HG03097 (cell line): Measurements from ENCODE around the gene HMCN1.
"Not testable (repeated sequence)": the region's sequence is repeated elsewhere in the genome, so short reads cannot be mapped to it uniquely, and the experiment has no call there.

ENCODE experiments used
- ATAC-seq: cut with Tn5 transposase; IDR thresholded peaks from one replicate; pipeline ENCODE4 v1.9.1; 2021; ENCODE audit not compliant: unreplicated experiment, low FRiP score

HMCN1 gene

DNA sequence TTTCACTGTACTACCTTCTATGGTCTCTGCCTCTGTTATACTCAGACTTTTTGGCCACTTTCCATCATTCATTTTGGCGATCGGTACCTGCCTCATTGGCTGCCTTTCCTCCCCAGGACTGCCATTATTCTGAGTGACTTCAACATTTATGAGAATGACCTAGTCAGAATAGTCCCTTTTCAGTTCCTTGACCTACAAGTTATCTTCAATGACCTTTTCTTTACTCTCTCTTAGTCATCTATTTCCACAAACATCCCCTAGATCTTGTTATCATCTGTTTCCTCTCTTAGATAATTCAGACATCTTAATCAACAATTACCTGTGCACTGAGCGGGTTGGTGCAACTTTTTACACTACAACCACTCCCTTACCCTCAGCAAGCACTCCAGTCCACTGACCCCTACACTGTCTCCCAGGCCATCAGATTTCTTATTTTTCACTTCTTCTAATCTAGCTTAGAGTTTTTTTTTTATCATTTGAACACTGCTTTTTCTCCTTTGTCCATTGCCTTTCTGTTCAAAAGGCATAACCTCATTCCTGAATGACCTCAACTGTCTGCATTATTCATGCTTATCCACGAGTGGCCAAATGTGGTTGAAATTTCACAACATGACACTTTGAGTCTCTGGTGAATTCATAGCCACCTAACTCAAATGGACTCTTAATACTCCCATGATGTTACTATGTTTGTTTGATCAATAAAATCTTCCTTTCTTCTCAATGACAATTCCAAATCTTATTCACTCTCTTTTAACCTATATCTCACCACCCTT lies 112.7 kb downstream of the HMCN1 start:
- ATAC-seq, result no peak

DNA sequence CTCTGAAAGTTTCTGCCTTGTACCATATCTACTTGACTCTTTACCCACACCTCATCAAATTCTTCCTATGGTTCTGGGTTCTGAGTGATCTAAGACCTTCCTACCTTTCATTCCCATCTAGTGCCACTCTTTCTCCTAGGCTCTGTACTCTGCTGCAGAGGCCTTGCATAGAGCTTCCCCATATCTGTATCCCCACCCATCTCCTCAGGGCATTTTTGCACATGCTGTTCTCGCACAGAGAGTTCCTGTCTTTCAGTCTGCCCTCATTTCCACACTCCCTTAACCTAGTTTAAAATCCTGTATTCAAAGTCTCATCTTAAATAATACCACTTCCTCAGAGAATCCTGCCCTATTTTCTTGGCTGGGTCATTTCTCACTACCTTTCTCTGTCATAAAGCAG lies 114.8 kb downstream of the HMCN1 start:
- no peak for ATAC-seq

DNA sequence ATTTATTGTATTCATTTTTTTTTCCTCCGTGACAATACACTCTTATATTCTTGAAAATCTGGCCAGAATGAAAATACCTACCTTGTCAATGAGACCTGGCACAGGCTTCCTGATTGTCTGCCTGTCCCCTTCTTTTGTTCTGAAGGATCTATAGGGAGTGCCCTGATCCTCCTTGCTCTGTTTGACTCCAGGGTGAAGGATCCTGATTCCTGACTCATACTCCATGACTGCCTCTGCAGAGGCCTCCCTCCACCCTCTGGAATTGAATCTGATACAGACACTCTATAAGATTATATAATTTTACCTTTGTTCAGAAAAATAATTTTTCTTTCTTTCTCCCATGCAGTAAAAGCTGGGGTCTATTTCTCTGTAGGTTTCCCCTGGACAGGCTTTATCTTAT lies 116.2 kb downstream of the HMCN1 start:
- no peak for ATAC-seq

DNA sequence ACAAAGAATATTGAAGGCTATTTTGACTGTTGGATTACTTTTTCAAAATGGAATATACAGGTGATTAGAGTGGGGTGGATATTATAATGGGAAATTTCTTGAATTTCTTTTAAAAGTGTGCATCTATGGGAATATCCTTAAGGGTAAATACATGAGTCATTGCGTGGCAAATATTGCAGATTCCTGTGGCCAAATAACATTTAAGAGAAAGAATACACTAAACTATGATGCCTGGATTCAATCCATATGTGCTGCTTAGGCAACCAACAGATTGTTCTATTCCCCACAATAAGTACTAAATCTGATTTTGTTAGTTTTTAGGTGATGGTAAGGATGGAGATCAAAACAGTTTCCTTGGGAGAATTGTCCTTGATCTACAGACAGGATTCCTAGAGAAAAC lies 119.5 kb downstream of the HMCN1 start:
- ATAC-seq, result no peak

DNA sequence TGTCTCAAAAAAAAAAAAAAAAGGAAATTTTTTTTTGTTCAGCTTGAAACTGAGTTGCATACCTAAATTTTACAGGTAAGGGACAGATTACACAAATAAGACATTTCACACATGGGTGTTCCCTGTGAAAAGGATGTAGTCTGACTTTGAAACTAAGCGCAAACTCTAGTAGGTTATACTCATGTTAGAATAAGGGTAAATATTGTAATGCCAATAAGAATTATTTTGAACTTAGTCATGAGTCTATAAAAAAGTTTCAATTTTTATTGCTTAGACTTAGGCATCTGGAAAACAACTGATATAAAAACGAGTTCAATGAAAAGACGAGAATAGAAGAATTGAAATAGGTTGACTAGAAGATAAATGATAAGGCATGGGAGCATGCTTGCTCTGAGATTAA lies 122.3 kb downstream of the HMCN1 start:
- ATAC-seq, result no peak

DNA sequence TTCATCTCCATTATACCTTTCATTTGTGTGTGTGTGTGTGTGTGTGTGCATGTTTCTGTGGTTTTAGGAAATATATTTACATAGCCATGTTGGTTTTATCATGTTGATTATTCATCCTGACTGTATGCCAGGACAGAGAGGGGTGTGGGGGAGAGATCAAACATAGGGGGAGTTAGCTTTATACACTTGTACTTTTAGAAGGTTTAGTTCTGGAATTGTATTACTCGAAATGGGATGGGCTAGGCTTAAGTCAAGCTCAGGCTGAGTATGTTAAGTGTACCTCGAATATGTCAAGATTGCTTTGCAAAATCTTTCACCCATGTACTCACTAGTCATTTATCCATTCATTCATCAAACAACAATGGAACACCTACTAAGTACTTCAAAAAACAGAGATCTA lies 123.3 kb downstream of the HMCN1 start:
- no peak for ATAC-seq

DNA sequence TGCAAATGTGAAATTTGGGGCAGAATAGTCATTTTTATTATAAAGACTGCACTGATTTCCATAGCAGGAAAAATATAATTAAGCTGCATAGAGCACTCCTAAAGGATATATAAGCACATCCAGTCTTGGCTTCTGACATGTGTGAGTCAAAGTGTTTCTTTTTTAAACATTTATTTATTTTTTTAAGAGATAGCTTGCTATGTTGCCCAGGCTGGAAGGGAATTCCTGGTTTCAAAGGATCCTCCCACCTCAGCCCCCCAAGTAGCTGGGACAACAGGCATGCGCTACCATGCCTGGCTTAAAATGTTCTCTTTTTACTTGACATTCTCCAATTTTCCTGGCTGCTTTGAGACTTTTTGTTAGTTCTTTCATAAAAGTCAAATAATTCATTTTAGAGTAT lies 126.1 kb downstream of the HMCN1 start:
- ATAC-seq, result no peak

DNA sequence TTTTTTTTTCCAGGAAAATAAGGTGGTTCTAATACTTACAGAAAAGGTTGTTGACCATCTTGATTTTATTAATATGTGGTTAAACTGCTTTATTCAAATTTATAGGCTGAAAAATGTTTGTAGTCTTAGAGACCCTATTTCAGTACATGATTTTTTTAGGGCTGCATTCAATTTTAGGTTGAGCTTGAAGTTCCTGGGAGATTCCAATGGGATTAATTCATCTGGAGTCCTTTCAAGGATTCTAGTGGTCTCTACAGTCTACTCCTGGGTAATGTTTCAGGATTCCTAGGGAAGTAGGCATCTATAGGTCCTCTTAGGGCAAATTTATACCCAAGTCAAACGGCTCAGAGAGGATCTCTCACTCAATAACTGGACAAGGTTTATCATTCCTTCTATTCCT lies 126.7 kb downstream of the HMCN1 start:
- ATAC-seq, result no peak

DNA sequence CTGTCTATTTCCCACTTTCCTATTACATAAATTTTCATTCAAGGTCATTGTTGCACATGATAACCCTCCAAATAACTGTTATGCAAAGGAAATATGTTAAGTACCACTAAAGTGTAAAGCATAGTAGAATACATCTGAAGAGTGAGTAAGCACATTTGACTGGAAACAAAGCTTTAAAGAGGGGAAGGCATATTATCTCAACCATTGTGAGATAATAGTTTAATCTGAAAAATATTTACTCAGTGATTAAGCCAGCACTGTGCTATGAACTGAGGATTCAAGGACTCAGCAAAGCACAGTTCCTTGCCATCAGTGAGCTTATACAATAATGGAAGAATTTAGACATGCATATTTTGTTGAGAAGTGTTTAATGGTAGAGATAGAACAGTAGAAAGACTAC lies 127.4 kb downstream of the HMCN1 start:
- no peak for ATAC-seq

DNA sequence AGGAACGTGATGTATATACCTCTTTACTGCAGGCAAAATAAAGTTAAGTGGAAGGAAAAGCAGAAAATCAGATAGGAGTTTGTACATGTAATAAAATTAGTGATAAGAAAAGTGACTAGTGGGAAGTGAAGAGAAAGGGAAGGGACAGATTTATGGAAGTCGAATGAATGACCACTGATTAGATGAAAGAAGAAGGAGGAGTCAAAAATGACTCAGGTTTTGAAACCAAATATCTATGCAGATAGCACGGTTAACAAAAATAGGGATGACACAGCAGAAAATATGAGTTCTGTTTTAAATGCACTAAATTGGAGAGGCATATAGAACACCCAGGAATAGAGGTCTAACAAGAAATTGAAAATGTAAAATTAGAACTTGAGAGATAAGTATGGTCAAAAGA lies 128.0 kb downstream of the HMCN1 start:
- no peak for ATAC-seq

DNA sequence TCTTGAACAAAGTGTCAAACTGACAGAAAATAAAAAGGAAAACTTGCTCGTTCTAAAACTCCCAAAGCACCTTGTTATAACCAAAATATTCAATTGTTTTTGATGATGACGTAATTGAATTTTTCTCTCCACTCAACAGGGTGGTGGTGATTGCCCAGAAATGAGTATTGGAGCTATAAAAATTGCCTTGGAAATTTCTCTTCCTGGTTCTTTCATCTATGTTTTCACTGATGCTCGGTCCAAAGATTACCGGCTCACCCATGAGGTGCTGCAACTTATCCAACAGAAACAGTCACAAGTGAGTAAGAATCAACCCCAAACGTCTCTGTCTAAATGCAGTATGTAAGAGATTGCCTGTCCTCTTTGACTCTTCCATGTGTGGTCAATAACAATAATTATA lies 130.1 kb downstream of the HMCN1 start:
- ATAC-seq, result no peak

DNA sequence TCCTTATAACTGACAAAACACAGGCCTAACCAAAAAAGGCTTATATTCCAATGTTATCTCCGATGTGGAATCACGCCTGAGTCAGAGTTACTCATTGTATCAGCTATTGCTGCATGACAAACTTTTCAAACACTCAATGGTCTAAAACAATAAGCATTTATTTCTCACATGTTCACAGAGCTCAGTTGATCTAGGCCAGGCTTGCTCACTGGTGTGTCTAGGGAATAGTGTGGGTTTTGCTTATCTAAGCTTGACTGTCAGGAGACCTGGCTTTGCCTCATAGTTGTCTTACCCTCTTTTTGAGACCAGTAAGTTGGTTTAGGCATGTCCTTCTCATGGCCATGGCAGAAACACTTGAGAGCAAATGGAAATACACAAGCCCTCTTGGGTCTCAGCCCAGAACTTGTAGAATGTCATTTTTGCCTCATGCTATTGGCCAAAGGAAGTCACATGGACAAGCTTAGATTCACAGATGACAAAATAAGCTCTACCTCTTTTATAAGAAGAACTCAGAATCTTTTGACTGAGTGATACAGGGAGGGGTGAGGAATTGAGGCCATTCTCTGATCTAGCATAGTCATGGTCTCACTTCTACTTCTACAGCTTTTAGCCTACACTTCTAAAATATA lies 130.8 kb downstream of the HMCN1 start:
- no peak for ATAC-seq

DNA sequence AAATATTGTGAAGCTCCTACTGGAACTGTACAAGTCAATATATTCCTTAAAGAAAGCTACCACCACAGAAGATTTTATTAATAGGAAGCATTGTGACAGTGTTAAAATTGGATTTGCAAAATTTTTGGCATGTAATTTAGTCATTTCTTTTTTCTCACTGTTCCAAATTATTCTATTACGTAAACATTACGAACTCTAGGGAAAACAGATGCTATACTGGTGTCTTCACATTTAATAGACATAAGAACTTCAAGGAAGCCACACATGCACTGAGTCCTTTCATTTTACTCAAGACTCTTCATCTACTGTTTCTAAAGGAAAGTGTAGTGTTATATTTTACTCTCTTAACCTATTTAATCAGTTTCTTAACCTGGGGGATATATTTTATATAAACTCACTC lies 135.4 kb downstream of the HMCN1 start:
- no peak for ATAC-seq

DNA sequence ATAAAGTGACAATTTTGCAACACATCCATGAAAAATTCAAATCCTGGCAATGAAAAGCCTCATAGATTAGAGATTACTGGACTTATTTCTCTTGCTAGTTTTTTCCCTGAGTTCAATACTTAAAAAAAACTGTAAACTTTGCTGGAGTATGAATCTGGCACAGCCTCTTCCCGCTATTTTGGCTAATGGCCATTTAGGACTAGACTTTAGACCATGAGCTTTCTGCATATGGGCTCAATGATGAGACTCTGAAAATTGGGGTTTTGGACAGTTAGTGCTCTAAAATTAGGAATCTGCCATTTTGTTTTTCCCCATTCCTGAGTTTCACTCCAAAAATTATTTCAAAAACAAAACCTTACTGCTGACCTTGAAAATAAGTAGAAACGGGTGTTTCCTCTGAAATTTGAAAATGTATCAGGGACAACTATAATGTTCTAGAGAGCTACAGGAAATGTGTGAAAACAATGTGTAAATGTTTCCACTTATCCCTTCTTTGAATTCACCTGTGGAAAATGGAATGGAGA lies 137.5 kb downstream of the HMCN1 start:
- no peak for ATAC-seq

DNA sequence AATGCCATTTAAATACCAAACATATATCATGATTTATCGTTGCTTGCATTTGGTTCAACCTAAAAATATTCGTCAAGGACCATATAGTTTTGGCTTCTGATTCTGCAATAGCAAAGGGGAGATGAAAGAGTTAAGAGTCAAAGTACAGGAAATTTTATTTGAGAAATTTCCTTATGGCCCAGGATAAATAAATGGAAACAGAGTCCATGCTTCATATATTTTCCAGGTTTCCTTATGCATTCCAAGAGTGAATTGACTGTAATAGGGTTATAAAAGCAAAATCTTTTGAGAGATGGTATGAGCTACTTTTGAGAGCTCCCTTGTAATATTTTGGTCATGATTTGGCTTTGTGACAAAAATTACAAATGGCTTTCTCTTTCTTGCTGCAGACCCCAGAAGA lies 140.1 kb downstream of the HMCN1 start:
- no peak for ATAC-seq

DNA sequence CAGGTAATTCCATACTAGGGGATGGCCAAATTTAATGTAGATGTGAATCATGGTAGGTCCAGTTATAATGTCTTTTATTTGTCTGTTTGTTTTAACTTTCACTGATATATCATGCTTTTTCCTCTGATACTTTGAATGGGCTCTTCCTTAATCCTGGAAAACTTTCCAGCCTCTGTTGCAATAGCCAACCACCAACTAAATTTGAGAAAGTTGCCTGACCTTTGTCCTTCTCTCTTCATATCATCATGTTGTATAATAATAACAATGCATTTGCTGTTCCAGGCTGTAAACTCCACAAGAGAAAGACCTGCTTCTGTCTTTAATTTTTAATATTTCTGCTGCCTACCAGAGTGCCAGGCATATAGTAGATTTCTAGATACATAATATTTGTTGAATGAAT lies 146.1 kb downstream of the HMCN1 start:
- no peak for ATAC-seq

DNA sequence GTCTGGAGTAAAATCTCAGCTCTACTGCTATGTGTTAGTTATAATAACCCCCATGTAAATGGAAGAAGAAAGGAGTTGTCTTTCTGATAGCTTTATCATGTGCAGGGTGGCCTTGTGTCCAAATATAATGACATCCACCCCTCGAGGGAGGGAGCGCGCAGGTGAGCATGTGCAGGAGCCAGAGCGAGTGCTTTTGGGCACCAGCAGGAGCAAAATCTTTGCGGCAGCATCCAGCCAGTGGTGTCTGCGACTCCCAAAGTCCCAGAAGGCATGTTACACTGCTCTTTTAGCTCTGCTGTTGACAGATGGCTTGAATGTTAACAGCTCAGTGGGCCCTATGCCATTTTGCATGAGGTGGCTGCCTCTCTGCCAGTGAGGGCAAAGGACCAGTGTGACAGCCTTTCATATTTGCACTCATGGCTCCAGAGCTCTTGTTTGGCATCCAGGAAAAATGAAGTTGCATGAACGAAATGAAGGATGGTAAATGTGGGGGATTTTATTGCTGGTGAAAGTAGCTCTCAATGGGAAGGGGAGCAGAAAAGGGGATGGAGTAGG lies 146.7 kb downstream of the HMCN1 start:
- no peak for ATAC-seq

DNA sequence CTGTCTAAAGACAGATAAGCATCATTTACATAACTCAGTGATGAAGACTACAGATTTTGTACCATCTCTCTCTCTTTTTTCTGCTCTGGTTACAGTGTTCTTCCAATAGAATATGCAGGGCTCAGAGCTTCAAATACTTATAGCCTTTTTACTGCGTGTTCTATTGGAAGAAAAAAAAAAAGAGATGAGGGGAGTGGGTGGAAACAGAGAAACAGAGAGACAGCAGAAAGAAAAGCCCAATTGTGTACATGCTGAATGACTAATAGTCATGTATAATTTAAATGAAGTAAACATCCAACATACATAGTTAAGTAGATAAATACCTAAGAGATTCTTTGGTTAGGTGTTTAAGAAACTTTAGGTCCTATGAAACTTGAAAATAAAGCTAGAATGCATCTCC lies 151.9 kb downstream of the HMCN1 start:
- no peak for ATAC-seq

DNA sequence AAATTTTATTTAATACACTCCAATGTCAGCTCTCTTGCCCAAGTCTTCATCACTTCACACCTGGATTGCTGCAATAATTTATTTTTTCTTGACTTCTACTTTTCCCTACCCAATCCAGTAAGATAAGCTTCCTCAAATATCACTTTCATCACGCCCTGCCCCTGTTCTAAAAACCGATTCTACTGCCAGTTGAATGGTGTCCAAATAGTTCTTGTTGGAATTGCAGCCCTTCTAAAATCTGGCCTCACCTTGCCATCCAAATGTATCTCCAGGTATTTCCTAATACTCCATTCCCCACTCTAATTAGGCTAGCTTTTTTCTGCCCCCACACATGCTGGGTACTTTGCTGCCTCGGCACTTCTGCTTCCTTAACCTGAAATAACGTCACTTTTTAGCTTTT lies 152.5 kb downstream of the HMCN1 start:
- ATAC-seq, result no peak

DNA sequence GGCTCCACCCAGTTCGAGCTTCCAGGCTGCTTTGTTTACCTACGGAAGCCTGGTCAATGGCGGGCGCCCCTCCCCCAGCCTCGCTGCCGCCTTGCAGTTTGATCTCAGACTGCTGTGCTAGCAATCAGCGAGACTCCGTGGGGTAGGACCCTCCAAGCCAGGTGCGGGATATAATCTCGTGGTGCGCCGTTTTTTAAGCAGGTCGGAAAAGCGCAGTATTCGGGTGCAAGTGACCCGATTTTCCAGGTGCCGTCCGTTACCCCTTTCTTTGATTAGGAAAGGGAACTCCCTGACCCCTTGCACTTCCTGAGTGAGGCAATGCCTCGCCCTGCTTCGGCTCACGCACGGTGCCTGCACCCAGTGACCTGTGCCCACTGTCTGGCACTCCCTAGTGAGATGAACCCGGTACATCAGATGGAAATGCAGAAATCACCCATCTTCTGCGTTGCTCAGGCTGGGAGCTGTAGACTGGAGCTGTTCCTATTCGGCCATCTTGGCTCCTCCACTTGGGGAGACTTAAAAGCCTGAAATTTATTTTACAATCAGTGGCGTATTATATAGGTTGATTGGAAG lies 158.7 kb downstream of the HMCN1 start:
- ATAC-seq, result not testable (repeated sequence)

DNA sequence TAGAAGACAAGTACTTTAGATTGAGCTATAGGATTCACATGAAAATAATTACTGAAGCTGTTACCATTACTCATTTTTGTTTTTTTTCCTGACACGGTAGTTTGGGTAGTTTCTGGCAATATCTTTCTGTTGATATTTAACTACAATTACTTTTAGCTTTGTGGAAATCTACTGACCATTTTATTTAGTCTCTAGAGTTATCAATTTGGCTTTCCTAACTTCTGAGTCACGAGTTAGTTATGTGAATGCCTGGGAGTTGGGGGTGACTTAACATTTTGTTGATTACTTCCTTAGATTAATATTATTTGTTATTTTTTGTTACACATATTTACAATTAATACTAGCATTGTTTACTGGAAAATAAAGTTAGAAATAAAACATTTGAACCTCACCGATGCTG lies 160.6 kb downstream of the HMCN1 start:
- ATAC-seq, result no peak
